HUES48 (cell line): Measurements from ENCODE around the gene PAPPA.
A peak's percentile ranks its signal among the peaks of the same experiment; 100 is the strongest.

Experiments used
- H3K27ac ChIP-seq: one replicate; pipeline ENCODE4 v1.7.0; 2013; ENCODE audit warnings: low read depth, low read length, inconsistent platforms
- H3K27me3 ChIP-seq: 2 replicates; pipeline ENCODE4 v1.6.1; 2013; ENCODE audit warnings: mild to moderate bottlenecking, low read length; ENCODE audit not compliant: control insufficient read depth, insufficient read depth
- H3K36me3 ChIP-seq: 2 replicates; pipeline ENCODE4 v1.6.1; 2013; ENCODE audit warnings: low read length; ENCODE audit not compliant: control insufficient read depth, insufficient read depth
- H3K4me1 ChIP-seq: 2 replicates; pipeline ENCODE4 v1.6.1; 2013; ENCODE audit warnings: mild to moderate bottlenecking, low read length; ENCODE audit not compliant: control insufficient read depth, insufficient read depth
- H3K4me3 ChIP-seq: 2 replicates; pipeline ENCODE4 v1.5.1; 2013; ENCODE audit warnings: mild to moderate bottlenecking, low read depth, low read length
- H3K9ac ChIP-seq: 2 replicates; pipeline ENCODE4 v1.6.1; 2013; ENCODE audit warnings: mild to moderate bottlenecking, low read depth, low read length, moderate library complexity
- H3K9me3 ChIP-seq: 2 replicates; pipeline ENCODE4 v1.6.1; 2013; ENCODE audit warnings: low read length; ENCODE audit not compliant: control insufficient read depth, insufficient read depth

PAPPA gene

DNA sequence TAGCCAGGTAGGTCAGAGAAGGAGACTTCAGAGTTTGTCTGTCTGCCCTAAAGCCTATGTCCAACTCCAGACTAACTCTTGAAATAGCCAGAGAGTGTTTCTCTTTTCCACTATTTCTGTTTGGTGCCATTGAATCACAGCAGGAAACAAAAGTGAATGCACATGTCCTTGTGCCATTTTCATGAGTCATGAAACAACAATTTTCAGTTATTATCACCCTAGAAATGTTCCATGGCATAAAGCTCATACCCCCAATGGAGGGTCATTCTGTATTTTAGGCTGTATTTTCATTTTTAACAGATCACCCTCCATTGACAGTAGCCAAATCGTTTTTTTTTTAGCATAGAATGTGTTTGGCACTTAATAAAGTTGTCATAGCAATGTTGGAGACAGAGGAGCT is 124.7 kb downstream of the PAPPA start:
- H3K4me1 ChIP-seq: peaks cover 72% of the 10 kb centered on the region

DNA sequence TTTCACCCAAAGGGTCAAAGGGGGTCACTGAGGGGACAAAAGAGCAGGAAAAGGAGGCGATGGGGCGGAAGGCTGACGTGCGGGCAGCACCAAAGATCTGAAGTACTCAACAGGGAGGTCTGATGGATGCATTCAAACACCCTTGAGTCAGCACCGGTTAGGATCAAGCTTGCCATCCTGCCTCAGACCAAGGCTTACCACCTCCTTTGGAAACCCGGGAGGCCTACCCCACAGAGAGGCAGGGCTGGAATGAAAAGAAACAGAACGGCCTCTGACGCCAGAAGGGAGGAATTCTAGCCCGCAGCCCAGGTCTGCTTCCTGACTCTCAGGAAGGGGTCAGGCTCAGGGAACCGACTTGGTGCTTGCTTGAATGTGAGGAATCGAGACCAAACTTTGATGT is 125.6 kb downstream of the PAPPA start:
- H3K4me3 ChIP-seq: no peak overlapping the region; the same call in 1 of the 2 replicates
- peak overlapping the region; percentile 93 for H3K27ac ChIP-seq
- H3K36me3 ChIP-seq: no peaks in the 10 kb centered on the region
- no peaks in the 10 kb centered on the region for H3K9me3 ChIP-seq
- peaks cover 89% of the 10 kb centered on the region for H3K27me3 ChIP-seq
- peaks cover 77% of the 10 kb centered on the region for H3K4me1 ChIP-seq
- no peak overlapping the region for H3K9ac ChIP-seq

More for the DNA sequence above, 124.7 kb downstream of the PAPPA start:
- peaks cover 89% of the 10 kb centered on the region for H3K27me3 ChIP-seq
- H3K9ac ChIP-seq: no peak overlapping the region
- no peaks in the 10 kb centered on the region for H3K36me3 ChIP-seq
- H3K27ac ChIP-seq: peak overlapping the region; percentile 93
- no peaks in the 10 kb centered on the region for H3K9me3 ChIP-seq
- no peak overlapping the region for H3K4me3 ChIP-seq

DNA sequence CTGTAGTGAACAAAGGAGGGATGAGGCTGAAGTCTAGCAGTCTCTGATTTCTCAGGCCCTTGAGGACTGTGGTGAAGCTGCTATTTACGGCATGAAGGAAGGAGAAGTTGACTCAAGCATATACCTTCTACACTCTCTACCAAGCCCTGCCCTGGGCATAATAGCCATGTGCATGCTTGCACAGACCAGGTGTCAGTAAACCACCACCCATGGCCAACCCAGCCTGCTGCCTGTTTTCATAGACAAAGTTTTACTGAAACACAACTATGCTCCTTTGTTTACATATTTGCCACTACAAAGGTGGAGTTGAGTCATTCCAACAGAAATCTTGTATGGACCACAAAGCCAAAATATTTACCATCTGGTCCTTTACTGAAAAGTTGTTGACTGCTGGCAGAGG is 126.9 kb downstream of the PAPPA start:
- H3K27ac ChIP-seq: no peak overlapping the region
- H3K27me3 ChIP-seq: peaks cover 88% of the 10 kb centered on the region
- H3K9ac ChIP-seq: no peak overlapping the region
- H3K4me1 ChIP-seq: peaks cover 82% of the 10 kb centered on the region
- no peak overlapping the region for H3K4me3 ChIP-seq
- no peaks in the 10 kb centered on the region for H3K9me3 ChIP-seq
- no peaks in the 10 kb centered on the region for H3K36me3 ChIP-seq

DNA sequence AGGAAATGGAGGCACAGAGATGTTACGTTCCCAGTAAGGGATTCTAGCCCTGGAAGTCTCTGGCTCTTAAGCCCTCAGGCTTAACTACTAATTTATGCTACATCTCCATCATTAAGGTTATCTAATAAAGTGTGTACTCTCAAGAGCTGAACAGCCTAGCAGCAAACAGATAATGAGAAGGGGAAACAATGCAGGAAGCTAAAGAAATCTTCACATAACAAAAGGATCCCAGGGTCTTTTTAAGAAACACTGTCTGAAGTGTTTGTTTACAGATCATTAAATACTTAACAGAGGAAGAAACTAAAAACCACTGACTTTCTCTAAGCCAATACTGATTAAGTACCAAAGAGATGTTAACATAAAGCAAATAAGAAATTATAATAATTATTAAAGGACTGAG is 129.0 kb downstream of the PAPPA start:
- H3K9me3 ChIP-seq: no peaks in the 10 kb centered on the region
- peaks cover 84% of the 10 kb centered on the region for H3K27me3 ChIP-seq
- H3K36me3 ChIP-seq: no peaks in the 10 kb centered on the region
- no peak overlapping the region for H3K27ac ChIP-seq
- no peak overlapping the region; the same call in 1 of the 2 replicates for H3K4me3 ChIP-seq
- no peak overlapping the region for H3K9ac ChIP-seq
- H3K4me1 ChIP-seq: peaks cover 87% of the 10 kb centered on the region

DNA sequence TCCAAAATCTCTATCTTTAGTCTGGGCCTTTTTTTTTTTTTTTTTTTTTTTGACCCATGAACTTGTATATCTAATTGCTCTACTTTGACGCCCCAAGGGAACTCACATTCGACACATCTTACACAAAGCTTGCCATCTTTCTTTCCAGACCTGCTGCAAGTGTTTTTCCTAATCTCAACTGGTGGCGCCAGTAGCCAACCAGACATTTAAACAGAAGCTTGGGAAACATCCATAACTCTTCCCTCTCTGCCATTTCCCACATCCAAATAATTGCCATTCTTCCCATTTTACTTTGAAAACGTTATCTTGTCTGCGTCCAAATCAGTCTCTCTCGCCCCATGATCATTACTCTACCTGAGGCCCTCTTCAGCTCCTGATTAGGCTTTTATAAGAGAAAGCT is 130.9 kb downstream of the PAPPA start:
- Histone ChIP-seq H3K4me3 (no peak overlapping the region), H3K9ac (no peak overlapping the region), H3K4me1 (peaks cover 73% of the 10 kb centered on the region), H3K27ac (no peak overlapping the region), H3K27me3 (peaks cover 86% of the 10 kb centered on the region), H3K9me3 (no peaks in the 10 kb centered on the region), H3K36me3 (no peaks in the 10 kb centered on the region)

DNA sequence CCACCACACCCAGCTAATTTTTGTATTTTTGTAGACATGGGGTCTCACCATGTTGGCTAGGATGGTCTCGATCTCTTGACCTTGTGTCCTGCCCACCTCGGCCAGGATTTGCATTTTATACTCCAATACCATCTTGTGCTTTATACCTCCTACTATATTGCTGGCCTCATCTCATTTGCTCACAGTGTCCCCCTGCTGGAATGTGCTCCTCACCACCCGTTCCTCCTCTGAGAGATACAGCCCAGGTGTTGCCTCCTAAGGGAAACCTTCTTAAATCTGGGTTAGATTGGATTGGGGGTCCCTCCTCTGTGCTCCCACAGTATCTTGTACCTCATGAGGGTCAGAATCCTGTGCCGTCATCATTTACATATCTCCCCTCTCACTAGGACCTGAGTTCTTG is 131.7 kb downstream of the PAPPA start:
- no peak overlapping the region for H3K9ac ChIP-seq
- peaks cover 65% of the 10 kb centered on the region for H3K4me1 ChIP-seq
- no peaks in the 10 kb centered on the region for H3K9me3 ChIP-seq
- no peak overlapping the region for H3K4me3 ChIP-seq
- H3K27ac ChIP-seq: no peak overlapping the region
- no peaks in the 10 kb centered on the region for H3K36me3 ChIP-seq
- H3K27me3 ChIP-seq: peaks cover 87% of the 10 kb centered on the region

DNA sequence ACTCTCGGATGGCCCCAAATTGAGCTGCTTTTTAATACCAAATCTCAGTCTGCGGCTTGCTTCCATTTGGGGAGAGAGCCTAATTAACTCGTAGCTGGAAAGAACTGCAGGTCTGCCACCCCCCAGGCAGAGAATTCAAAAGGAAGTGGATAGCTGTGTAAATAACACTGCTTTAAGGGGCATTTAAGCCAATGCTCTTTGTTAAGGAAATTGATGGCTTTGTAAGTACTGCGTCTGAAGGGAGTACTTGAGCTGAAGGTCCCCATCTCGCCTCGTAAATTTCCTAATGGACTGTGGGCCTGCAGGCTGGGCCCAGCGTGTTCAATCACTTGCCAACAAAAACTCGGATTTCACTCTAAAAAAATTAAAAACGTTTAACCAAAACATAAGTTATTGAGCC is 132.7 kb downstream of the PAPPA start:
- H3K36me3 ChIP-seq: no peaks in the 10 kb centered on the region
- H3K27ac ChIP-seq: peak overlapping the region; percentile 51
- peak overlapping the region; percentile 45 for H3K4me3 ChIP-seq
- no peak overlapping the region for H3K9ac ChIP-seq
- H3K27me3 ChIP-seq: peaks cover 82% of the 10 kb centered on the region
- H3K4me1 ChIP-seq: peaks cover 56% of the 10 kb centered on the region
- H3K9me3 ChIP-seq: no peaks in the 10 kb centered on the region

DNA sequence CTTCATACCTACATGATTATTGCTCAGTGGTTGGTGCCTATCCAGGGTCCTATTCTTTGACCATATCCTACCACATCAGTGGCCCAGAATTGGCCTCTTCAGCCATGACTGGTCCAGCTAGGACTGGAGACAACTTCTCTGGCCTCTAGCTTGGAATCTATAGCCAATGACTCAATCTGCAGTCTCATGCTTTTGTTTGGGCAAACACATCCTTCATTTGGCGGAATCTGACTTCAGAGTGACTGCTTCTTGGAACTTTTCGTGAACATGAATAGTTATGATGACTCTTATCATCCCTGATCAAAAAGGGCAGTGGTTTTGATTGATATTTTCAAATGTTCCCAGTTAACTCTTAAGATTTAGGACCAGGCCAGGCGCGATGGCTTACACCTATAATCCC is 134.1 kb downstream of the PAPPA start:
- peaks cover 69% of the 10 kb centered on the region for H3K27me3 ChIP-seq
- H3K4me3 ChIP-seq: no peak overlapping the region
- H3K9ac ChIP-seq: no peak overlapping the region
- no peaks in the 10 kb centered on the region for H3K9me3 ChIP-seq
- H3K4me1 ChIP-seq: peaks cover 41% of the 10 kb centered on the region
- H3K27ac ChIP-seq: no peak overlapping the region
- H3K36me3 ChIP-seq: no peaks in the 10 kb centered on the region

DNA sequence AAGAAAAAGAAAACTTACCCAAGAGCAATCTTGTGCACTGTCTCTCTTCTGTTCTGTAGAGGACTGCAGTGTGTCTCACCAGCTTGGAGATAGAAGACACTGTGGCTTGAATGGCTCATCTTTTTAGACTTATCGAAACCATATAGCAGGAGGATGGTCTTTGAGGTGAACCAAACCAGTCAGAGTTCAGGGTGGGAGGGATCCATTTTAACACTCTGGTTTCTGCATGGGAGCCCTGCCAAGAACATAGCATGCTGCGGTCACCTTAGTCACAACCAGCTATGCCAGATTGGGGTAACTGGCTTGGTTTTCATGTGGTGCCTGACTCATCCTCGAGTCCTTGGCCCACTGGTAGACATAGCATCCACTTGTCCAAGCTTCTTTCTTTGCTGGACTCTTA is 135.1 kb downstream of the PAPPA start:
- Histone ChIP-seq H3K9ac (no peak overlapping the region), H3K27ac (no peak overlapping the region), H3K4me3 (no peak overlapping the region), H3K27me3 (peaks cover 60% of the 10 kb centered on the region), H3K36me3 (no peaks in the 10 kb centered on the region), H3K4me1 (peaks cover 32% of the 10 kb centered on the region), H3K9me3 (no peaks in the 10 kb centered on the region)

DNA sequence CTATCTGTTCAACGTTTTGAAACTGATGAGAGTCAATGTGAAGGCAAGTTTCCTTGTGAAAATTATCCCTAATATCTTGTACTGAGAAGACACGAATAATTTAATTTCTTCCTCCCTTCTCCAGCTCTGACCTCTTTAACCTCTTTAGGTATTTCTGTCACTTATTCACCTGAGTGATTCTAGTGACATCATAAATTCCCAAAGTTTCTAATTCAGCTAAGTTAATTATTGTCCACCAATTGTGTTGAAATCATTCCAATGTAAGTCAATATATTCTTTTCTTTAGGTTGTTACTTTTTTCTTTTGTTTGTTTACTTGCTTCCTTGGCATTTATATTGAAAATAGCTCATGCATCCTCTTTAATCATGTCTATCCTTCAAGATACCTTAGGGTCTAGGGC is 143.8 kb downstream of the PAPPA start:
- Histone ChIP-seq H3K36me3 (no peaks in the 10 kb centered on the region), H3K9ac (no peak overlapping the region), H3K4me1 (no peaks in the 10 kb centered on the region)

DNA sequence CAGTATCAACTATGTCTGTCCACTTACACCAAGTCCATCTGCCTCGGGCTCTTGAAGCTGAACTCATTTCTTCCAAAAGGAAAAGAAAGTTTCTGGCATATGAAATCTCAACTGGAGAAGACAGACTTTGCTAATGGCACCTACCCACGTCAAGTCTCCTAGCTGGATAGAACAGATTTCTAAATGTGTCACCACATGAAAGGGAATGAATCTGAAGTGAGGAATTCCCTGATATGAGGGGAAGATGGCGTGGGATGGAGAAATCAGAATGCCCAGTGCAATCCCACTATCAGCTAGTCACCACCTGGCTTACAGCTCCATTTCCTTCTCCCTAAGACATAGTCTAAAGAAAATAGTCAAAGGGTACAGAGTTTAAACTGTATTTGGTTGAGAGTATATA is 144.7 kb downstream of the PAPPA start:
- Histone ChIP-seq H3K27ac (no peak overlapping the region), H3K36me3 (no peaks in the 10 kb centered on the region), H3K9me3 (no peaks in the 10 kb centered on the region), H3K9ac (no peak overlapping the region), H3K4me1 (peaks cover under 1% of the 10 kb centered on the region), H3K27me3 (no peaks in the 10 kb centered on the region), H3K4me3 (no peak overlapping the region)

More for the DNA sequence above, 143.8 kb downstream of the PAPPA start:
- Histone ChIP-seq H3K27me3 (no peaks in the 10 kb centered on the region), H3K27ac (no peak overlapping the region), H3K9me3 (no peaks in the 10 kb centered on the region), H3K4me3 (no peak overlapping the region)

DNA sequence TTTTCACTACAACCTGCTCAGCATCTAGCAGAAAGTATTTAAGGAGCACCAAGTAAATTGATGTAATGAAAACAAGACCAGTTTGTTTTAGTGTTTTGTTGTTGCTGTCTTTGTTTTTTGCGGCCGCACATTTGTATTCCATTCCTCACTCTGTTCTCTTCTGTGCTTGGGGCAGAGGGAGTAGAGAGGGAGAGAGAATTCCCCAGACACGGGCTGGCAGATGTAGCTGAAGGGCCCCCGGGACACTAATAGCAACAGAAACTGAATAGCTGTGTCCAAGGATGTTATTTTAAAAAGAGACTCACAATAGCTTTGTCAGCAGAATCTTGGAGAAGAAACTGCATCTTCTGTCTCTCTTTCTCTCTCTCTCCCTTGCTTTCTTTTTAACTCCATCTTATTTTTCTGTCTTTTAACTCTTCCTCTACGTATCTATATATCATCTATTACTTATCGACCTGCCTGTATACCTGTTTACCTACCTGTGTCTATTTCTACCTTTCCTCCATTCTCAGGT is 145.3 kb downstream of the PAPPA start:
- no peak overlapping the region for H3K27ac ChIP-seq

More for the DNA sequence above, 145.3 kb downstream of the PAPPA start:
- Histone ChIP-seq H3K9me3 (no peaks in the 10 kb centered on the region), H3K36me3 (no peaks in the 10 kb centered on the region), H3K4me1 (peaks cover 7% of the 10 kb centered on the region), H3K4me3 (no peak overlapping the region), H3K9ac (no peak overlapping the region), H3K27me3 (no peaks in the 10 kb centered on the region)
